ENCODE results near the gene RBKS. TPM values are rescaled to one million over a fixed set of nuclear protein-coding genes. Genes with fewer than 3 reads are reported as not detected.

Gene RBKS
- total RNA-seq, 2 donors from 2014 or later: 5.5 to 8.9 TPM

- no peak for DNase-seq
Measured at GRCh38 chr2:27792759-27793158, 97.4 kb downstream of the RBKS start.

GRCh38 chr2:27790796-27791195 lies 99.4 kb downstream of the RBKS start:
- intact Hi-C loops (cut with DNase I): no loop called here
- no peak overlapping the region for H3K4me3 ChIP-seq
- H3K4me1 ChIP-seq: no peaks in the 10 kb centered on the region
- H3K9ac ChIP-seq (ENCODE audit: low read depth in 2 of 2, low read length in 2 of 2): no peak overlapping the region
- no peaks in the 10 kb centered on the region for H3K27me3 ChIP-seq
- no peaks in the 10 kb centered on the region for H3K9me3 ChIP-seq
- no peak overlapping the region for H3K27ac ChIP-seq
- no peaks in the 10 kb centered on the region for H3K36me3 ChIP-seq
- TF ChIP-seq, protein P1, sequence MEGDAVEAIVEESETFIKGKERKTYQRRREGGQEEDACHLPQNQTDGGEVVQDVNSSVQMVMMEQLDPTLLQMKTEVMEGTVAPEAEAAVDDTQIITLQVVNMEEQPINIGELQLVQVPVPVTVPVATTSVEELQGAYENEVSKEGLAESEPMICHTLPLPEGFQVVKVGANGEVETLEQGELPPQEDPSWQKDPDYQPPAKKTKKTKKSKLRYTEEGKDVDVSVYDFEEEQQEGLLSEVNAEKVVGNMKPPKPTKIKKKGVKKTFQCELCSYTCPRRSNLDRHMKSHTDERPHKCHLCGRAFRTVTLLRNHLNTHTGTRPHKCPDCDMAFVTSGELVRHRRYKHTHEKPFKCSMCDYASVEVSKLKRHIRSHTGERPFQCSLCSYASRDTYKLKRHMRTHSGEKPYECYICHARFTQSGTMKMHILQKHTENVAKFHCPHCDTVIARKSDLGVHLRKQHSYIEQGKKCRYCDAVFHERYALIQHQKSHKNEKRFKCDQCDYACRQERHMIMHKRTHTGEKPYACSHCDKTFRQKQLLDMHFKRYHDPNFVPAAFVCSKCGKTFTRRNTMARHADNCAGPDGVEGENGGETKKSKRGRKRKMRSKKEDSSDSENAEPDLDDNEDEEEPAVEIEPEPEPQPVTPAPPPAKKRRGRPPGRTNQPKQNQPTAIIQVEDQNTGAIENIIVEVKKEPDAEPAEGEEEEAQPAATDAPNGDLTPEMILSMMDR (IDR thresholded peaks at IDR 0.05): no peak
- no peak for DNase-seq

More at GRCh38 chr2:27792759-27793158, 97.4 kb downstream of the RBKS start:
- intact Hi-C loops (cut with DNase I): no loop called here
- Histone ChIP-seq H3K36me3 (no peaks in the 10 kb centered on the region), H3K9me3 (no peaks in the 10 kb centered on the region), H3K27ac (no peak overlapping the region), H3K4me1 (no peaks in the 10 kb centered on the region), H3K4me3 (no peak overlapping the region), H3K27me3 (no peaks in the 10 kb centered on the region), H3K9ac (ENCODE audit: low read depth in 2 of 2, low read length in 2 of 2) (no peak overlapping the region)
- TF ChIP-seq, protein P1 (IDR thresholded peaks at IDR 0.05): no peak

GRCh38 chr2:27782701-27783100 lies 107.5 kb downstream of the RBKS start:
- Histone ChIP-seq H3K9me3 (no peaks in the 10 kb centered on the region), H3K4me3 (no peak overlapping the region), H3K27me3 (no peaks in the 10 kb centered on the region), H3K27ac (no peak overlapping the region), H3K4me1 (no peaks in the 10 kb centered on the region), H3K9ac (ENCODE audit: low read depth in 2 of 2, low read length in 2 of 2) (no peak overlapping the region), H3K36me3 (no peaks in the 10 kb centered on the region)
- no peak for DNase-seq
- TF ChIP-seq, protein P1 (IDR thresholded peaks at IDR 0.05): no peak
- intact Hi-C loops (cut with DNase I): no loop called here

- no peaks in the 10 kb centered on the region for H3K36me3 ChIP-seq
- no peaks in the 10 kb centered on the region for H3K4me1 ChIP-seq
- no peaks in the 10 kb centered on the region for H3K27me3 ChIP-seq
- no peaks in the 10 kb centered on the region for H3K9me3 ChIP-seq
- H3K27ac ChIP-seq: no peak overlapping the region
- TF ChIP-seq, protein P1 (IDR thresholded peaks at IDR 0.05): no peak
- intact Hi-C loops (cut with DNase I): no loop called here
- no peak overlapping the region for H3K4me3 ChIP-seq
- DNase-seq: no peak
- H3K9ac ChIP-seq (ENCODE audit: low read depth in 2 of 2, low read length in 2 of 2): no peak overlapping the region
Measured at GRCh38 chr2:27781496-27781895, 108.7 kb downstream of the RBKS start.

- H3K4me3 ChIP-seq: no peak overlapping the region
- H3K4me1 ChIP-seq: no peaks in the 10 kb centered on the region
- H3K9ac ChIP-seq (ENCODE audit: low read depth in 2 of 2, low read length in 2 of 2): no peak overlapping the region
- intact Hi-C loops (cut with DNase I): no loop called here
- H3K27me3 ChIP-seq: no peaks in the 10 kb centered on the region
- TF ChIP-seq, protein P1 (IDR thresholded peaks at IDR 0.05): no peak
- no peaks in the 10 kb centered on the region for H3K36me3 ChIP-seq
- no peak for DNase-seq
- H3K27ac ChIP-seq: peak overlapping the region; percentile 18
- no peaks in the 10 kb centered on the region for H3K9me3 ChIP-seq
Measured at GRCh38 chr2:27779417-27780055, 110.7 kb downstream of the RBKS start.

Data from colonic mucosa (tissue), 4 donors.